GM19023 (cell line): ENCODE results near the gene VN1R5.
"Not testable (repeated sequence)": the region's sequence is repeated elsewhere in the genome, so short reads cannot be mapped to it uniquely, and the experiment has no call there.

Experiments
- ATAC-seq: cut with Tn5 transposase; IDR thresholded peaks from one replicate; pipeline ENCODE4 v1.9.1; 2021; ENCODE audit warnings: mild to moderate bottlenecking, moderate library complexity; ENCODE audit not compliant: unreplicated experiment

VN1R5 gene

DNA sequence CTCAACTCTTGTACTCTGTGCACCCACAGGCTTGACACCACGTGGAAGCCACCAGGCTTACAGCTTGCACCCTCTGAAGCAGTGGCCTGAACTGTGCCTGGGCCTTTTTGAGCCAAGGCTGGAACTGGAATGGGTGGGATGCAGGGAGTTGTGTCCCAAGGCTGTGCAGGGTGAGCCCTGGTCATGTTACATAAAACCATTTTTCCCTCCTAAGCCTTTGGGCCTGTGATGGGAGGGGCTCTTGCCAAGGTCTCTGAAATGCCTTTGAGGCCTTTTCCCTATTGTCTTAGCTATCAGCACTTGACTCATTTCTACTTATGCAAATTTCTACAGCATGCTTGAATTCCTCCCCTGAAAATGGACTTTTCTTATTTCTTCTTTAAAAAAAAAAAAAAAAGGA lies 14.1 kb downstream of the VN1R5 start:
- ATAC-seq, result no peak

DNA sequence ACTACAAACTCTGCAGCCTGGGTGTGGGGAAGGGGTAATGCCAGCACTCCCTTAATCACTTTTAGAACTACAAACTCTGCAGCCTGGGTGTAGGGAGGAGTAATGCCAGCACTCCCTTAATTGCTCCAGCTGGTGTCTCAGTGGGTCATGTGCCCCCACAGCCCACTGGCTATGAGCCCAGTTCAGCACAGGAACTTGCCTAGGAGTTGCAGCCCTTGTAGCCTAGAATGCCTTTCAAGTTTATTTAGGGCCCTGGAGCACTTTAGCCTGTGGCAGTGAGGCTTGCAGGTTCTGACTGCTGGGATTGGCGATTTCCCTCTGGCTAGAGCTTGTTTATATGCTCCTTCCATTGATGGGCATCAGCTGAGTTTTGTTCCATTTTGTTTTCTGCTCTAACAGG lies 17.1 kb downstream of the VN1R5 start:
- no peak for ATAC-seq

DNA sequence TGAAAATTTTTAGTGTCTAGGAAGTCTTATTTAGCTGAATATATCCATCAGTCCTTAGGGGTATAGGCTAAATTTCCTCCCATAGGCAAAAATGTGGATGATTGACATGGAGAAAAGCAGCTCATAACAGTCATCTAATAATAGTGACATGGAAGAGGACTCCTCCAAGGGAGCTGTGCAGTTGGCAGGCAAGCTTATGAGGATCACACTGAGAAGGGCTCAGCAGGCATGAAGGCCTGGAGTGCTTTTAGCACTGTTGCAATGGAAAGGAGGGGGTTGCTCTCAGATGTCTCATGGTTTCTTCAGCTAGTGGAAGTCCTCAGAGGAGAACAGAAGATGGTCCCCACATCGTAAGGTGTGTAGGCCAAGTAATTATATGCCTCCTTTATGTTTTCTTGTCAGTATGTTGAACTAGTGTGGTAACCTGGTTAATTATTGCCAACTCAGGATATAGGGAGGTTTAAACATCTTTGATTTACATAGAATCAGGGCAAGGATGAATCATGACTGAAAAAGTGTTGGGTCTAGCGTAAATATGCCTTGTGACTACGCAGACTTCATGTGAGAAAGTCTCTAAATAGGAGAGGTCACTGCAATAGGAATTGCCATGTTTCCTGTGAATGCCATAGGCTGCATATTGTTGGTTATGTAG lies 18.9 kb downstream of the VN1R5 start:
- no peak for ATAC-seq

DNA sequence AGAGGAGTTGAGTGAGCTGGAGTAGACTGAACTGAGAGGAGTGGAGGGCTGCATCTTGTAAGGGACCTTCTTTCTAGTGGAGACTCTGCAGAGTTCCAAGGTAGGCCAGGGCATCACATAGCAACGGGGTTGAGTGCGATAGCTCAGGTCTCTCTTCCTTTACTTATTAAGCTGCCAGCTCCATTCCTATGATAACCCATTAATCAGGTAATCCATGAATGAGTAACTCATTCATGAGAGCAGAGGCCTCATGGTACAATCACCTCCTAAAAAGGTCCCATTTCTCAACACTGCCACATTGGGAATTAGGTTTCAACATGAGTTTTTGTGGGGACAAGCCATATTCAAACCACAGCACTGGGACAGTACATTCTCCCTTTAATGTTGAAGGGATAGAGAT lies 21.3 kb downstream of the VN1R5 start:
- no peak for ATAC-seq

DNA sequence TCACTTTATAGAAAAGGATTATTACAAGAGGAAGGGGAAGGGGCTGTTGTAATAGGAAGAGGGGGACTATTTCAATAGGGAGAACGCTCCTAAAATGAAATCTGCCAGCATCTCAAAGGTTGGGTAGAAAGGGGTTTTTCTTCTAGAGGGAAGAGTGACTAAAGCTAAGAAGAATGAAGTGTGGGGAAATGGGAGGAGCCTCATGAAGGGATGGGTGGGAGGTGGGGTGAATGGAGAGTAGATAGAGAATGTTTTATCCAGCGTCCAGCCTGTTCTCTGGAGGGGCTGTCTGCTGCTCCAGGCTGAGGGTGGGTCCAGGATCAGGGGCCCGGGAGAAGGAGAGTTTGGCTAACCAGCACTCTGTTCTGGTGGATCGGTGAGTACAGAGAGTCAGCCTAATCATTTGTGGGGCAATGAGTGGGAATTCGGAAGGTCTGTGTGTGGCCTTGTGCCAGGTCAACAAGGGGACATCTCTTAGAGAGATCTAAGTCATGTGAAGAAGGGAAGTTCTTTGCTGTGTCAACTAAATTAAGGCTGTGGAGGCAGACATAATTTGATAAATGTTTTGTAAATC lies 25.2 kb downstream of the VN1R5 start:
- no peak for ATAC-seq

DNA sequence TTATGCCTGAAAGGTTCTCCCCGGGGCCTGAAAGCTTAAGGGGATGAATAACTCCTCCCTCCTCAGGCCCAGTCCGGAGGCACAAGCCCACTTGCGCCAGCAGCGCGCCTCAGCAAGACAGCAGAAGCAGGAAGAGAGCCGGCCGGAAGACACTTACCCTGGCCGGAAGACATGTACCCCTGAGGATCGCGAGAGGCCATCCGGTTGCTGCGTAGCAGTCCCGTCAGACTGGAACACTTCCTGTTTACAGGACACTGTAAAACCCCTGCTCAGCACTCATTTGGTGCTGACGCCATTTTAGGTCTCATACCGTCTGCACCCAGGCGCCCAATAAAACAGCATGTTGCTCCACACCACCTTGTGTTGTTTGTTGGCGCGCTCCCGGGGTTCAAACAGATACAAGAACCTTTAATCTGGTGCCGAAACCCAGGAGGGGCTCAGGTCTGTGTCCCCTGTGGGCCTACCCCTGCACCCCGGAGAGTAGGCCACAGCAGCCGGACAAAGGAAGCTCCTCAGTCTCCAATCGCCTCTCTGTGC lies 30.3 kb downstream of the VN1R5 start:
- no peak for ATAC-seq

DNA sequence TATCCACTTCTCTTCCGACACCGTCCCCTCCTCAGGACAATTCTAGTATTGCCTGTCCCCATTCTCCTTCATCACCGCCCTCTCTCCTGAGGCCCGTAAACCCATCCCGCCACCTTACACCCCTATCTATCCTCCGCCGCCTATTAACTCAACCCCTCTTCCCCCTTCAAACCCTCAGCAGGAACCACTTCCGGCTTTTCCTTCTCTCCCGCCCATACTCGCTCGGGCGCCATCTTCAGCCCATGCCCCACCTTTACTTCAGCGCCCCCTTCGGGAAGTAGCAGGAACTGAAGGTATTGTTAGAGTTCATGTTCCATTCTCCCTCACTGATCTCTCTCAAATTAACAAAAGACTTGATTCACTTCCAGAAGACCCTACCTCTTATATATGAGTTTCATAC lies 31.6 kb downstream of the VN1R5 start:
- ATAC-seq, result no peak

DNA sequence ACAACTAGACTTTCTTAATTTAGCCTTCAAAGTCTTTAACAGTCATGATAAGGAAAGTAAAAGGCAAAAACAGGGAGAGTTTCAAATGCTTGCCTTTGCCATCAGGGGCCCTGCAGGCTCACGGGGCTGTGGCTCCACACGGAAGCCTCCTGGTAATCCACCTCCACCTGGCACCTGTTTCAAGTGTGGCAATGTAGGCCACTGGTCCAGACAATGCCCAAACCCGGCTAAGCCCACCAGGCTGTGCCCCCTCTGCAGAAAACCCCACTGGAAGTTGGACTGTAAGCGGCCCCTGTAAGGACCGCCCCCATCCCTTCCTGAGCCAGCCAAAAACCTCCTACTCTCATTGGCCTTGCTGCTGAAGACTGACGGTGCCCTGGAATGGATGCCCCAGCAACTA lies 32.5 kb downstream of the VN1R5 start:
- no peak for ATAC-seq

DNA sequence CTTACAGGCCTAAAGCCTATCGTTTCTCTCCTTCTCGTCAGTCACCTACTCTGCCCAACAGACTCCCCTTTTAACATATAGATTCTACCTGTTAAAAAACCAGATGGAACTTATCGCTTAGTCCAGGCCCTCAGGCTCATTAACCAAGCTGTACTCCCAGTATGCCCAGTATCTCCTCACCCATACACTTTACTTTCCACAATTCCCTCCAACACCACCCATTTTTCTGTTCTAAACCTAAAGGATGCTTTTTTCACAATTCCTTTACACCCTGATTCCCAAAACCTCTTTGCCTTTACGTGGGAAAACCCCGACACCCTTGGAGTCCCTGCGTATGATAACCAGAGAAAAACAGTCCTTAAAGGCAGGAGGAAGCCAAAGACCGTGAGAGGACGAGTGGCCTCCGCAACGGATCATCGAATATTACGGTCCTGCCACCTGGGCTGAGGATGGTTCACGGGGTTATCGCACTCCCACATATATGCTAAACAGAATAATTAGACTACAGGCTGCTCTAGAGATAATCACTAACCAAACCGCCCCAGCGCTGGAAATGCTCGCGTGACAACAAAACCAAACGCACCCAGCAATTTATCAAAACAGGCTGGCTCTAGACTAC lies 33.5 kb downstream of the VN1R5 start:
- ATAC-seq, result not testable (repeated sequence)

DNA sequence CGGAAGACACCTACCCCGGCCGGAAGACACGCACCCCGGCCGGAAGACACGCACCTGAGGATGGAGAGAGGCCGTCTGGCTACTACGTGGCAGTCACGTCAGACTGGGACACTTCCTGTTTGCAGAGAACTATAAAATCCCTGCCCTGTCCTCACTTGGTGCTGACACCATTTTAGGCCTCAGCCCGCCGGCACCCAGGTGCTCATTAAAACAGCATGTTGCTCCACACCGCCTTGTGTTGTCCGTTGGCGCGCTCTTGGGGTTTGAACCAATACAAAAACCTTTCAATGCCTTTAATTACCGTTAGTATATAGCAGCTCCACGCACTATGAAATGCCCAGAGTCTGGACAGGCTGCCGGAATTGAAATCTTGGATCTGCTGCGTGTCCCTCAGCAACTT lies 34.7 kb downstream of the VN1R5 start:
- no peak for ATAC-seq

DNA sequence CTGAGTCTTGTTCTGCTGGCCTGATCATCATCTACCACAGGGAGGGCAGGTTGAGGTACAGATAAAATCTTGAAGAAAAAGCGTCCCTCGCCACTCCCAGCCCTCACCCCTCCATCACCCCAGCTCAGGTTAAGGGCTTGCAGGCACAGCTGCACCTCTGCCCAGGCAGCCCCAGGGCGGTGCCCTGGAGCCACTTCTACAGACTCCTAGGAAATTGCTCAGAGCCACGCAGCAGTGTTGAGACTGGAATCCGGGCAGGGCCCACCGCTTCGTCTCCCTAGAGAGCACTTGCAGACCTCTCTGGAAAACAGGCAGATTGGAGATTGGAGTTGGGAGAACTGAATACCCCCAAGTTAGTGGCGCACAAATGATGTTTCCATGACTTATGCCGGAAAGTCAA lies 35.3 kb downstream of the VN1R5 start:
- no peak for ATAC-seq

DNA sequence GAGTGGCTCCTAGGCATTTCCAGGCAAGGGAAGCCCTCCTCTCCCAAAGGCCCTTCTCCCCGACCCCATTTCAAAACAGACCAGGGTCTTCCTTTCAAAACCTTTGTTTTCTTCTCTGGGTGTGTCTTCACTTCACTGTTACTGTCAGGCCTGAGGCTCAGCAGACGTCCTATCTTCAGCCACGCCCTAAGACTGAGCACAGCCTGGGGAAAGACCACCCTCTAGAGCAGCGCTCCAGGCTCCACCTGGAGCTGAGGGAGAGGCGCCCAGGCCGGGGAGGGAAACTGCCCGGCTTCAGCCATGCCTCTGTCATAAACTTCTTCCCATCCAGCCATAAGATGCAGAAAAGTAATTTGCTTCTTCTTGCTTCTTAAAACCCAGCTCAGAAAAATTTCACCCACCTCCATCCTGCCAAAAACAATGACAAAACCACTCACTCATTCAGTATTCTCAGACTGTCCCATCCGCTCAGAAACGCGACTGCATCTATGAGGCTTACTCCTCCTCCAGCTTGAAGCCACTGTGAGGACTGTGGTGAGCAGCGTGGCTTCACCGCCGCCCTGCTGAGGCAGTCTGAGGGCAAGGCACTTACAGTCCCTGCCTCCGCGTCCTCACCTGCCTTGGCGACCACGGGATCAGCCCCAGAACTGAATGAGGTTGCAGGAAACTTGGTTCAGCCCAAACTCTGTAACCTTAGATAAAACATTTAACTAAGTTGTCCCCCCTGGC lies 36.1 kb downstream of the VN1R5 start:
- no peak for ATAC-seq

DNA sequence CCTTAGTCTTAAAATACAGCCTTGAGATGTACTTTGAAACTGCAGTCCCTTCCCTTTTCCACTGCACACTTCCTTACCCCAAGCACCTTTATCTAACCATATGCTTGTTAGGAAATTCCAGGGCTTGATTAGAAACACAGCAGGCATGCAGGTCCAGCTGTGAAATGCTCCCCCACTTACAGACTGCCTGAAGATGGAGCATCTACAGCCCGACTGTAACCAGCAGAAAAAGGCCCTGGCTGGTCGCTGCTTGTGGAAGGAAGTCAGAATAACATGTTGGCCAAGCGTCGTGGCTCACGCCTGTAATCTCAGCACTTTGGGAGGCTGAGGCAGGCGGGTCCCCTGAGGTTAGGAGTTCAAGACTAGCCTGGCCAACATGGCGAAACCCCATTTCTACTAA lies 37.2 kb downstream of the VN1R5 start:
- no peak for ATAC-seq

DNA sequence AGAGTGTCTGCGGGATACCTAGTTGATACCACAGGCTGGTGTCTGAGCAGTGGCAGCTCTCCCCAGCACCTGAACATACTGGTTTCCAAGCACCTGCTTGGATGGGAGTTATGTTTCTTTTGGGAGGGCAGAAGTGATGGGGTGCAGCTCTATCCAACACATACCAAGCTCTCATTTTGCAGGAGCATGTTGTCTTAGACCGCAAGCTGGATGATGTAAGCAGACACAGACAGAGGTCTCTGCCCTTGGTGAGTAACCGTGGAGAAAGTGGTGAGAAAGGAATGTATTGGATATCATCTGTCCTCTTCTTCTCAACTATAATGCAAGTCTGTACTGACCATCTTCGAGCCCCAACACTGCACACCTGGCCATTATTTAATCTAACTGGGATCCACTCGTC lies 38.4 kb downstream of the VN1R5 start:
- no peak for ATAC-seq

DNA sequence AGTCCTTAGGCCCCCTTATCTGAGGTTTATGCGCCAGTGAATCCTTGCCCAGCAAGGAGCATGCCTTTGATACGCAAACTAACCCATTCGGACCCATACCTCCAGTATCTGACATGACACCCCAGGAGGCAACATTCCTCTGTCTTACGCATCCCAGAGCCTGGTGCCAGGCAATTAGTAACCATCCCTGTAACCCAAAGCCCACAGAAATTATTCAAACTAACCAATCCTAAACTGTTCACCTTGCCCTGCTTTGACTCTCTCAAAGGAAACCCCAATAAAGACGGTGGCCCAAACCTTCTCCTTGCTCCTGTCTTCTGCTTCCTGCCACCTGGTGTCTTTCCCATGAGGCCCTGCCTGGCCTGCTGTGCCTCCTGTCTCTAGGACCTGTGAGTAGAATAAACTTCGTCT lies 39.4 kb downstream of the VN1R5 start:
- no peak for ATAC-seq

DNA sequence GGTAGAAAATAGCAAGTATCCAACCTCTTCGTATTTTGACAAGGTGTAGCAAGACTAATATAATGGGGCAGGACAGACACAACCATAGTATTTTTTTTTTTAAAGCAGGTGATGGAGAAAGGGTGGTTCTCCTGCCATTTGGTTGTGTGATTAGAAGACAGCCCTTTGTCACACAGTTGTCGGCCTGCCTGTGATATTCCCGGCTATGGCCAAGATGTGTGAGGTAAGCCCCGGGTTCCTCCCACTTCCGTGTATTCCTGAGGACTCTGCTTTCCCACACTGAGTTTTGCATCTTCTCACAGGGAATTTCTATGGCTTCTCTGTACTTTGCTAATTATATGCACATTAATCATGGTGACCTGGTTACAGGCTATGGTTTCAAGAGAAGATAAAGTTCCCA lies 39.9 kb downstream of the VN1R5 start:
- no peak for ATAC-seq

DNA sequence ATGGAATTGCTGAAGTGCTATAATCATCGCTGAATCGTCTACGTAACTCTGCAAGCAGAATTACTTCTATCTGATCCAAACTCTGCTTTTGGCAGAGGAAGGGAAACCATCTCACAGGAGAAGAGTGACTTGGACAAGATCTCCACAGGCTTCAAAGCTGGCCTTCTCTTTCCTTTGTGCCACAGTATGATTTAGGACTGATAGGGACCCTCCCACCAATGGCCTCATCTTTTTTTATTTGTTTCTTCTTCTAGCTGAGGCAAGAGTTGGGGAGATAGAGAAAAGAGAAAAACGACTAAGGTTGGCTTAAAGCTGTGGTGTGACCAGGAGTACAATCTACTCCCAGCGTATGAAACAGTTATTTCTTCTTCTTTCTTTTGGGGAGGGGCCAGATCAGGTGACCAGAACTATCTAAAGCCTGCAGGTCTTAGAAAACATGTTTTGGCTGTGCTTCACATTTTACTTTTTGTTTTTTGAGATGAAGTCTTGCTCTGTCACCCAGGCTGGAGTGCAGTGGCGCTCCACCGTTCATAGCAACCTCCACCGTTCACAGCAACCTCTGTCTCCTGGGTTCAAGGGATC lies 40.8 kb downstream of the VN1R5 start:
- ATAC-seq, result no peak

DNA sequence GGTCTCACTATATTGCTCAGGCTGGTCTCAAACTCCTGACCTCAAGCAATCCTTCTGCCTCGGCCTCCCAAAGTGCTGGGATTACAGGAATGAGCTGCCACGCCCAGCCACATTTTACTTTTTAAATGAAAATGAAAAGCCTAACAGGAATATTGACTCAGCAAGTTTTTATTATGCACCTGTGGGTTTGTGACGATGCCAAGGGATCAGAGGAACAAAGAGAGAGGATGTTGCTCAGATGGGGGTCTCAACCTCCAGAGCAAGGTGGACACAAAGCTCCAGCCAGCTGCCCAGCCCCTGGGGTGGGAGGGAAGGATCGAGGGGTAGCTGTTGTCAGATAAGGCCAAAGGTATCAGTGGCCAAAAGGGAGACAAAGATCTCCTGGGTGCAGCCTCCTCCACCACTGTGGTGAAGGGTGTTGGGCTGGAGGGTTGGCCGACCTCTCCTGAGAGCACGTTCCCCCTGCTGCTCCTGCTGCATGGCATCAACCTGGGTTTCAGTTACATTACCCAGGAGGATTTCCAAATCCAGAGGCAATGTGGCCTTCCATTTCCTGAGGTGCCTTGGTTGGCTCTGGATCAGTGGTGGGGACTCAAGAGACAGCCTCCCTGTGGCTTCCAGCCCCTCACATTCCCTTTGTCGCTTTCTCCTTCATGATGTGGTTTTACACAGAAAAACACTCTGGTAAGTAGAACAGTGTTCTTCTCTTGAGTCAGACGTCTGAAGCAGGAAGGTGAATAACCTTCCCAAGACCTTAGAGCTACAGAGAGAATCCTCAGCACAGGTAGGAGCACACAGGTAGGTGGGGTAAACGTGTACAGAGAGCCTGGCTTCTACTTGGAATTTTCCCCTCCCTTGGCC lies 41.6 kb downstream of the VN1R5 start:
- no peak for ATAC-seq

DNA sequence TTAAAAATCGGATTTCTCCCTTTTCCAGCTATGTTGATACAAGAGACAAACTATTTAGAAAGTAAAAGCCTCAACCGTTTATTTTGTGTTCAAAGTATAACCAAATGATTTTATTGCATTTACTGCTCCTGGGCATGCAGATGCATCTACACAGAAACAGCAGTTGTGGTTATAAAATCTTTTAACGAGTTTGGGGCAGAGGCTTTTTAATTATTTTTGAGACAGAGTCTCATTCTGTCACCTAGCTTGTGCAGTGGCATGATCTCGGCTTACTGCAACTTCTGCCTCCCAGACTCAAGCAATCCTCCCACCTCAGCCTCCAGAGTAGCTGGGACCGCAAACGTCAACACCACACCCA lies 42.2 kb downstream of the VN1R5 start:
- ATAC-seq, result no peak

DNA sequence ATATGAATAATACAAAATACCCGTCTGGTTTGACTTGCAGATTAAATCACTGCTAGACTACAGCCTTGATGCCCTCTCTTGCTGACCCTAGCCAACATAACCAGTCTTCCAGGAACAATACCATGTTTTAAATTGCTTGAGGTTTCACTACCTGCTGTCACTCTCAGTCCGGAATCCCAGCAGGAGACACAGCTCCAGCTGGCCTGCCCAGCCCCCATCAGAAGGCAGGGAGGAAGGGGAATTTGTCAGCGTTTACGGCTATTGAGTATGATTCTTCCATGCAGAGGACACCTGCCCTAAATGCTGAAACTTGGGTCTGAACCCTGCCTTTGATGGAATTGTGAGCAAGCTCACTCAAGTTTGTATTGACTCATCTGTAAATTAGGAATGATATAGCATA lies 42.8 kb downstream of the VN1R5 start:
- ATAC-seq, result no peak
